ENCODE measurements around the gene ANKRD60.

- TF ChIP-seq, protein P1, sequence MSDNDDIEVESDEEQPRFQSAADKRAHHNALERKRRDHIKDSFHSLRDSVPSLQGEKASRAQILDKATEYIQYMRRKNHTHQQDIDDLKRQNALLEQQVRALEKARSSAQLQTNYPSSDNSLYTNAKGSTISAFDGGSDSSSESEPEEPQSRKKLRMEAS (IDR thresholded peaks at IDR 0.05) = no peak
- TF ChIP-seq EP300 (IDR thresholded peaks at IDR 0.05; ENCODE audit: borderline replicate concordance) (no peak), NFIC (IDR thresholded peaks at IDR 0.05) (no peak), TAF1 (IDR thresholded peaks at IDR 0.05; ENCODE audit: low read depth) (no peak), RAD21 (IDR thresholded peaks at IDR 0.05; ENCODE audit: low read depth) (no peak), FOXM1 (IDR thresholded peaks at IDR 0.05; ENCODE audit: borderline replicate concordance, low read depth) (no peak), CEBPB (IDR thresholded peaks at IDR 0.05) (no peak), ZBTB7A (IDR thresholded peaks at IDR 0.05; ENCODE audit: low read depth) (no peak), CREB1 (IDR thresholded peaks at IDR 0.05; ENCODE audit: low read depth) (no peak)
Measured at GRCh38 chr20:58213121-58213520, 15.3 kb downstream of the ANKRD60 start.
